GM13977 (cell line): ENCODE results near the gene CELA1.

Source experiments
- DNase-seq: peaks from one replicate; pipeline ENCODE4 v3.0.0; 2012; ENCODE audit warnings: low spot score
- in situ Hi-C: fragments of 300-500 bp; cut with MboI; formaldehyde crosslinking; loops from one replicate; pipeline ENCODE4 v1.12.0; 2022; ENCODE audit warnings: low sequenced_read_pairs, low pct_unique_long_range_greater_than_20kb, mixed read lengths, inconsistent platforms; ENCODE audit not compliant: unreplicated experiment
- TF ChIP-seq, protein P1 (sequence below): IDR thresholded peaks from 2 replicates; pipeline ENCODE4 v1.5.1; 2012; ENCODE audit warnings: mild to moderate bottlenecking, control low read depth; ENCODE audit not compliant: insufficient read depth; ENCODE audit errors: extremely low read depth, missing control alignments

Gene CELA1

DNA sequence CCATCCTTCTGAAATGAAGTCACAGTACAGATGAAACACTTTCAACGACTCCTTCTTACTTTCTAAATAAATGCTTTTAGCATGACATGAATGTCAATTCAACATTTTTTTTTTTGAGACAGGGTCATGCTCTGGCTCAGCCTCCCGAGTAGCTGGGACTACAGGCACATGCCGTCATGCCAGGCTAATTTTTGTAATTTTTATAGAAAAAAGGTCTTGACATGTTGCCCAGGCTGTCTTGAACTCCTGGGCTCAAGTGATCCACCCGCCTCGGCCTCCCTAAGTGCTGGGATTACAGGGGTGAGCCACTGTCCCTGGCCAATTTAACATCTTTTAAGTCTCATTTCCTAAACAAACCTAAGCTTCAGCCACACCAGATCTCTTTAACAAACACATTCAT lies 28.4 kb upstream of the CELA1 start:
- TF ChIP-seq, protein P1, sequence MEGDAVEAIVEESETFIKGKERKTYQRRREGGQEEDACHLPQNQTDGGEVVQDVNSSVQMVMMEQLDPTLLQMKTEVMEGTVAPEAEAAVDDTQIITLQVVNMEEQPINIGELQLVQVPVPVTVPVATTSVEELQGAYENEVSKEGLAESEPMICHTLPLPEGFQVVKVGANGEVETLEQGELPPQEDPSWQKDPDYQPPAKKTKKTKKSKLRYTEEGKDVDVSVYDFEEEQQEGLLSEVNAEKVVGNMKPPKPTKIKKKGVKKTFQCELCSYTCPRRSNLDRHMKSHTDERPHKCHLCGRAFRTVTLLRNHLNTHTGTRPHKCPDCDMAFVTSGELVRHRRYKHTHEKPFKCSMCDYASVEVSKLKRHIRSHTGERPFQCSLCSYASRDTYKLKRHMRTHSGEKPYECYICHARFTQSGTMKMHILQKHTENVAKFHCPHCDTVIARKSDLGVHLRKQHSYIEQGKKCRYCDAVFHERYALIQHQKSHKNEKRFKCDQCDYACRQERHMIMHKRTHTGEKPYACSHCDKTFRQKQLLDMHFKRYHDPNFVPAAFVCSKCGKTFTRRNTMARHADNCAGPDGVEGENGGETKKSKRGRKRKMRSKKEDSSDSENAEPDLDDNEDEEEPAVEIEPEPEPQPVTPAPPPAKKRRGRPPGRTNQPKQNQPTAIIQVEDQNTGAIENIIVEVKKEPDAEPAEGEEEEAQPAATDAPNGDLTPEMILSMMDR: no peak
- in situ Hi-C loops: no loop called here
- no peak for DNase-seq

DNA sequence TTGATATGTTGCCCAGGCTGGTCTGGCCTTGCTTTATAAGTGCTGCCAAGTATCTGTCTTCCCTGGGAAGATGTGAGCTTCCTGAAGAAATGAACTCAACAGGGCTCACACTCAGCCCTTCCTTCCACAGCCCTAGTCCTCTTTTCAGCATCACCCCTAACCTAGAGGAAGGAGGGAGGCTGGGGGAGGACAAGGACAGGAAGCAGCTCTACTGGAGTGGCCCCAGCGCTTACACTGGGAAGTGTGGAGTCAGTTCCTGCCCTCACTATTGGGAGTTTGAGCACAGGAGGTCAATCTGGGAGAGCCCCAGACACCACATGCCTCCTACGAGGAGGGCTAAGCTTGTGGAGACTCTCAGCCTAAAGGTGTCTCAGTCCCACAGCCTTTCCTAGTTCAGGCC lies 27.9 kb upstream of the CELA1 start:
- in situ Hi-C loops: no loop called here
- DNase-seq: no peak
- TF ChIP-seq, protein P1: no peak

DNA sequence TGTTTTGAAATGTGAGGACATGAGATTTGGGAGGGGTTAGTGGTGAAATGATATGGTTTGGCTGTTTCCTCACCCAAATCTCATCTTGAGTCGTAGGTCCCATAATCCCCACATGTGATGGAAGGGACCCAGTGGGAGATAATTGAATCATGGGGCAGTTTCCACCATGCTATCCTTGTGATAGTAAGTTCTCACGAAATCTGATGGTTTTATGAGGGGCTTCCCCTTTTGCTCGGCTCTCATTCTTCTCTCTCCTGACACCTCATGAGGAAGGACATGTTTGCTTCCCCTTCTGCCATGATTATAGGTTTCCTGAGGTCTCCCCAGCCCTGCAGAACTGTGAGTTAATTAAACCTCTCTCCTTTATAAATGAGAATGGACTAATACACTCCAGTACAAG lies 26.7 kb upstream of the CELA1 start:
- DNase-seq: no peak
- in situ Hi-C loops: no loop called here
- TF ChIP-seq, protein P1: no peak

DNA sequence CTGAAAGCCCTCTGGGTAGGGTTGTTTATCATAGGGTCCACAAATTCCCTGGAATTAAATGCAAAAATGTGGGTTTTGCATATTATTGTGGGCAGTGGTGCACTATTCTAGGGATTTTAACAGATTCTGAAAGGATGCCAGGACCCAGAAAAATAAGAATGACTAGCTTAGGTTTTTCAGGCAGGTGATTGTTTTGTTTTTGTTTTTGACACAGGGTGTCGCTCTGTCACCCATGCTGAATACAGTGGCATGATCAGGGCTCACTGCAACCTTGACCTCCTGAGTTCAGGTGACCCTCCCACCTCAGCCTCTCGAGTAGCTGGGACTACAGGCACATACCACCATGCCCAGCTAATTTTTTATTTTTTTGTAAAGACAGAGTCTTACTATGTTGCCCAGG lies 25.5 kb upstream of the CELA1 start:
- in situ Hi-C loops: no loop called here
- TF ChIP-seq, protein P1: peak; percentile 27
- no peak for DNase-seq

GRCh38 chr12:51371295-51371953 lies 24.9 kb upstream of the CELA1 start:
- TF ChIP-seq, protein P1: no peak
- in situ Hi-C loops: no loop called here
- no peak for DNase-seq

DNA sequence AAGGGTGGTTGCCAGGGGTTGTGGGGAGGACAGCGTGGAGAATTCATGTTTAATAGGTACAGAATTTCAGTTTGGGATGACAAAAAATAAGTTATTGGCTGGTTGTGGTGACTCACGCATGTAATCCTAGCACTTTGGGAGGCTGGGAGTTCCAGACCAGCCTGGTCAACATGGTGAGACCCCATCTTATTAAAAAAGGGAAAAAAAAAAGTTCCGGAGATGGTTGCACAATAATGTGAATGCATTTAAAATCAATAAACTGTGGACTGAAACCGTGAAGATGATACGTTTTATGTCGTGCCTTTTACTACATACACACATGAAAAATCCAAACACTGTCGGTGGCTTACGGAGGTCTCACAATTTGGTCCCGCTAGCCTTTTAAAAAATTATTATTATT lies 24.2 kb upstream of the CELA1 start:
- DNase-seq: no peak
- TF ChIP-seq, protein P1: no peak
- in situ Hi-C loops: no loop called here
